ENCODE results near the gene HOGA1.
"Not testable (repeated sequence)": the region's sequence is repeated elsewhere in the genome, so short reads cannot be mapped to it uniquely, and the experiment has no call there.

HOGA1 gene

DNA sequence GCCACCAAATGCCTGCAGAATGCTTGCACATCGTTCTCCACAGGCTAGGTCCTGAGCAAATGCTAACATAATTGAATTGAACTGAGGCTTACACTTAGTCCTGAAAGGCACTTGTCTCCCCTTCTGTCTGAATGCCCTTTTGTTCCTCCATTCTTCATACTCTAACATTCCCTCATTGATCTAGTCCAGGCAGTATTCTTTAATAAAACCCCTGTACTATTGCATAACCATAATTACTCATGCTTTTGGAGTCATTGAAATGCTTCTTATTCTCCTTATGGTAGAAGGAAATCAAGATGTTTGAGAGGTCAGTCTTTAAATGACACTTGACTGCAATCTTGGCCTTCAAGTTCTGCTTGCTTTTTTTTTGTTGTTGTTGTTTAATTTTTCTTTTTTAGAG, 63.4 kb downstream of the HOGA1 start:
- H3K4me3 ChIP-seq (ENCODE audit: control insufficient read depth, low read depth, low read length): no peak overlapping the region
- TF ChIP-seq, protein P1, sequence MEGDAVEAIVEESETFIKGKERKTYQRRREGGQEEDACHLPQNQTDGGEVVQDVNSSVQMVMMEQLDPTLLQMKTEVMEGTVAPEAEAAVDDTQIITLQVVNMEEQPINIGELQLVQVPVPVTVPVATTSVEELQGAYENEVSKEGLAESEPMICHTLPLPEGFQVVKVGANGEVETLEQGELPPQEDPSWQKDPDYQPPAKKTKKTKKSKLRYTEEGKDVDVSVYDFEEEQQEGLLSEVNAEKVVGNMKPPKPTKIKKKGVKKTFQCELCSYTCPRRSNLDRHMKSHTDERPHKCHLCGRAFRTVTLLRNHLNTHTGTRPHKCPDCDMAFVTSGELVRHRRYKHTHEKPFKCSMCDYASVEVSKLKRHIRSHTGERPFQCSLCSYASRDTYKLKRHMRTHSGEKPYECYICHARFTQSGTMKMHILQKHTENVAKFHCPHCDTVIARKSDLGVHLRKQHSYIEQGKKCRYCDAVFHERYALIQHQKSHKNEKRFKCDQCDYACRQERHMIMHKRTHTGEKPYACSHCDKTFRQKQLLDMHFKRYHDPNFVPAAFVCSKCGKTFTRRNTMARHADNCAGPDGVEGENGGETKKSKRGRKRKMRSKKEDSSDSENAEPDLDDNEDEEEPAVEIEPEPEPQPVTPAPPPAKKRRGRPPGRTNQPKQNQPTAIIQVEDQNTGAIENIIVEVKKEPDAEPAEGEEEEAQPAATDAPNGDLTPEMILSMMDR (conservative IDR thresholded peaks at IDR 0.05; ENCODE audit: control insufficient read depth, insufficient read depth, low read depth, low read length): no peak
- DNase-seq (ENCODE audit: low read depth): peak; percentile 77

DNA sequence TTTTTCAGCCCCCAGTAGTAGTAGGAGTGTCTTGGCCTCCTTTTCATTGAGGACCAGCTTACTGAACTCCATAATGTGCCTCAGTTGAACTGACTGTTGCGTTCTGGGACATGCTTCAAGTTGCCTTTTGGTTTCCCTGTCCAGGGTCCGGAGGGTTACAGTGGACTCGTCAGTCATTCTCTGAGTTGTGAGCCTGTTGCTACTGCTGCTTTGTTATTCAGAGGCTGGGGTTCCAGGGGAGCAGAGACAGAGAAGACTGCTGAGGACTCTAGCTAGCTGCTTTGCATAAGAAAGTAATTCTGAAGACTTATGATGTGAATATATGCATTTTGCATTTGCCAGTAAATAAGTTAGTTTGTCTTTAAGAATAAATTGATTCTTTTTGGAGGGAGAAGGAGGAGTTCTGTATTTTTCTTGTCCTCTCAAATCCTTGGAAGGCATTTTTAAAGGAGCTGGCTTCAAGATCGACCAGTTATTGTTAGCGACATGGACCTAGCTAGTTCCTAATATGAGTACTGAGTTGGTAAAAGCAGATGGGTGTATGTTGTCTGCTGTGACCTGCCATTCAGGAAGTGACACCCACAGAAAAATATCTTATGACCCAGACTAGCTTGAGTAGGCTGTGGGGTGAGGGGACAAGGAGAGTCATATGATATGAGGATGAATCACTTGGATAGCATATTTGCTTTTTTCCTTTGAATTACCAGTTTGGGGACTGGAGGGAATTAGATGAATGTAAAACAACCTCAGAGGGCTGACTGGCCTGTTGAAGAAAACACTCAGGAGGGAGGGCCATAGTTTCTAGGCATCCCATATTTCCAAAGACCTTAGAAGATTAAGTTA, 64.6 kb downstream of the HOGA1 start:
- H3K4me3 ChIP-seq (ENCODE audit: control insufficient read depth, low read depth, low read length): no peak overlapping the region
- DNase-seq (ENCODE audit: low read depth): peak; percentile 97
- TF ChIP-seq, protein P1 (conservative IDR thresholded peaks at IDR 0.05; ENCODE audit: control insufficient read depth, insufficient read depth, low read depth, low read length): no peak

DNA sequence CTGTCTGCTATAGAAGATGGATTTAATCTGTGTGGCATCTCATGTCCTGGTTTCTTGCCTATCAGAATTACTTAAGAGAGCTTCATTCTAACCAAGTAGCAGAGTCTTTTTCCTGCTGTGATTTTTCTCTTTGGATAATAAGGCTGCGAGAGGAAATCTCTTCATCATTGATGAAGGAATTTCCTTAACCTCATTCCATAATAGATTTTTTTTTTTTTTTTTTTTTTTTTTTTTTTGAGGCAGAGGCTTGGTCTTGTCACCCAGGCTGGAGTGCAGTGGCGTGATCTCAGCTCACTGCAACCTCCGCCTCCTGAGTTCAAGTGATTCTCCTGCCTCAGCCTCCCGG, 65.2 kb downstream of the HOGA1 start:
- DNase-seq (ENCODE audit: low read depth): not testable (repeated sequence)

DNA sequence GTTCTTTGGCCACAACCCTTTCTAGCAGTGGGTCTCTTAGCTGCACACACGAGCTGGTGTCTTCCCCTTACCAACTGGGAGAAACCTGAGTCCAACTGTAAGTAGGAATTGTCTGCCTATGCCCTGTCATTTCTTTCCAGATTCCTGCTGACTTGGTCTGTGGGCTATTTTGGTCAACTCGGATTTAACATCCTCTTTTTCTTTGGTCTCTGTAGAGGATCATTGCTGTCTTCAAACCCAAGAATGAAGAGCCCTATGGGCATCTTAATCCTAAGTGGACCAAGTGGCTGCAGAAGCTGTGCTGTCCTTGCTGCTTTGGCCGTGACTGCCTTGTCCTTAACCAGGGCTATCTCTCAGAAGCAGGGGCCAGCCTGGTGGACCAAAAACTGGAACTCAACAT, 66.5 kb downstream of the HOGA1 start:
- no peak overlapping the region for H3K4me3 ChIP-seq (ENCODE audit: control insufficient read depth, low read depth, low read length)
- TF ChIP-seq, protein P1 (conservative IDR thresholded peaks at IDR 0.05; ENCODE audit: control insufficient read depth, insufficient read depth, low read depth, low read length): no peak
- no peak for DNase-seq (ENCODE audit: low read depth)

More for the DNA sequence above, 65.2 kb downstream of the HOGA1 start:
- not testable (repeated sequence) for H3K4me3 ChIP-seq (ENCODE audit: control insufficient read depth, low read depth, low read length)

DNA sequence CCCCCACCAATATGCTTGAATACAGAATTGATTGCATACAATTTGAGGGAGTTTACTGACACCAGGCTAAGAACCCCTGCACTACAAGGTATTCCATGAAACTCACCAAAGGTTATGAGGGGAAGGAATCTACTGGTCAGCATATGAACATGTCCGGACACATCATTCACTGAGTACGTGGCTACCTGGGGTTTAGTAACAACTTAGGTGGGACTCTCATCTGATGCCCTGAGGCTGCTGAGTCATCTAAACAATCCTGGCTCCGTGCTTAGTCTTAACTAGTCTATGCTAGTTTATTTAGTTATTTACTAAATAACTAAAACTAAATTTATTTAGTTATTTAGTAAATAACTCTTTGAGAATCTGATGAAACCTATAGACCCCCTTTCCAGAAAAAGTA, 67.6 kb downstream of the HOGA1 start:
- H3K4me3 ChIP-seq (ENCODE audit: control insufficient read depth, low read depth, low read length): no peak overlapping the region
- DNase-seq (ENCODE audit: low read depth): no peak
- TF ChIP-seq, protein P1 (conservative IDR thresholded peaks at IDR 0.05; ENCODE audit: control insufficient read depth, insufficient read depth, low read depth, low read length): no peak

DNA sequence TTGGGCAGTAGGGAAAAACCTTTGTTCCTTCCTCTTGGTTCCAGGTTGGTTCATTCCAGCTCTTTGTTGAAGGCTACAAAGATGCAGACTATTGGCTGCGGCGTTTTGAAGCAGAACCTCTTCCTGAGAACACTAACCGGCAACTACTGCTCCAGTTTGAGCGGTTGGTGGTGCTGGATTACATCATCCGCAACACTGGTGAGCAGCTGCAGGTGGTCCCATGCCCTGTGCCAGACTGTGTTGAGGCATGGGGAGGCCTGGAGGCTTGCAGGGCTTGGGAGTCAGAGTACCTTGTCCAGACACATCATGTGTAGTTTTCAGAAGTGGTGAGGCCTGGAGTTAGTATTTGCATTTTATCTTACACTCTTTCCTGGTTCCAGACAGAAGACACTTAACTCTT, 72.6 kb downstream of the HOGA1 start:
- no peak overlapping the region for H3K4me3 ChIP-seq (ENCODE audit: control insufficient read depth, low read depth, low read length)
- TF ChIP-seq, protein P1 (conservative IDR thresholded peaks at IDR 0.05; ENCODE audit: control insufficient read depth, insufficient read depth, low read depth, low read length): no peak
- no peak for DNase-seq (ENCODE audit: low read depth)

DNA sequence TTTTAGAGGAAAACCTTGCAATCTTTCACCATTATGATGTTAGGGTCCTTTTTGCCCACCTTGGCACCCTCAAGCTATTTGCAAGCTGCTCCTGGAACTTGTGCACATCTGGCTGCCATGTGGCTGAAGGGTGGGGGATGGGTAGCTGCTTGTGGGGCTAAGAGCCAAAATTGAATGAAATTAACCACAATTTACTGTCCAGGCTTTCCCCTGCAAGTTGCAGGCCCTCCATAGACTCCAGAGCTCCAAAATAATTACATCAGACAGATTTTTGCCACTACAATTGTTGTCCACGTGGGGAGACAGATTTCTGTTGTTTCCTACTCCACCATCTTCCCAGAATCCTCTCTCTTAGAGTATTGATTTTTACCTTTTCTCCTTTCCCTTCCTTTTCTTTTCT, 75.4 kb downstream of the HOGA1 start:
- peak; percentile 83 for DNase-seq (ENCODE audit: low read depth)
- no peak overlapping the region for H3K4me3 ChIP-seq (ENCODE audit: control insufficient read depth, low read depth, low read length)
- TF ChIP-seq, protein P1 (conservative IDR thresholded peaks at IDR 0.05; ENCODE audit: control insufficient read depth, insufficient read depth, low read depth, low read length): no peak
